NOMO-1 (cell line): Measurements from ENCODE around the gene RBM4.
"Not testable (repeated sequence)": the region's sequence is repeated elsewhere in the genome, so short reads cannot be mapped to it uniquely, and the experiment has no call there.

Experiments
- DNase-seq, 2 experiments: peaks; one replicate each; lab custom pipeline; 2025; ENCODE audit not compliant: unreplicated experiment in 2 of 2; lab: John Stamatoyannopoulos, UW

Gene RBM4

DNA sequence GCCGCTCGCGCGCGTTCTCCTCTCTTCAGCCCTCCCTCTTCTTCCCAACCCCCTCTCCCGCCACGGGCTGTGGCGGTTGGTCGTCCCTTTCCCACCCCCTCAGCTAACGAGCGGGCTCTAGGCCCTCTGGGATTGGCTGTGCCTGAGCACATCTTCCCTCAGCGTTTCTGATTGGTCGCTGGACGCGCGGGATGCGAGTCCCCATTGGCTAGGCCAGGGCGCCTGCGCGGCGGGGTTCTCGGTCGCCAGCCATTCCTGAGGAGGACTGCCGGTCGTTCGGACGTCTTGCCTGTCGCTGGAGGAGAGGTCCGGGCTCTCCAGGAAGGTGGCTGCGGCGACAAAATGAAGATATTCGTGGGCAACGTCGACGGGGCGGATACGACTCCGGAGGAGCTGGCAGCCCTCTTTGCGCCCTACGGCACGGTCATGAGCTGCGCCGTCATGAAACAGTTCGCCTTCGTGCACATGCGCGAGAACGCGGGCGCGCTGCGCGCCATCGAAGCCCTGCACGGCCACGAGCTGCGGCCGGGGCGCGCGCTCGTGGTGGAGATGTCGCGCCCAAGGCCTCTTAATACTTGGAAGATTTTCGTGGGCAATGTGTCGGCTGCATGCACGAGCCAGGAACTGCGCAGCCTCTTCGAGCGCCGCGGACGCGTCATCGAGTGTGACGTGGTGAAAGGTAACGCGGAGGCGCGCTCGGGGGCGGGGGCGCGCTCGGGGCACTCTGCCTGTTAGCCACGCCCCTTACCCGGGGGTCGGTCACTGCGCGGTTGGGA, 21.9 kb upstream of the RBM4 start, which contains the start of gene RBM14:
Gene RBM14, plus strand, starts transcription at position 252 of the 776 bp plus-strand sequence. Its CDS starts 91 bp downstream, at position 343.
- DNase-seq, result peak; percentile 98 to 99

GRCh38 chr11:66617155-66617834, 21.2 kb upstream of the RBM4 start:
- DNase-seq, result peak in 1 of 2 experiments; percentile 51

DNA sequence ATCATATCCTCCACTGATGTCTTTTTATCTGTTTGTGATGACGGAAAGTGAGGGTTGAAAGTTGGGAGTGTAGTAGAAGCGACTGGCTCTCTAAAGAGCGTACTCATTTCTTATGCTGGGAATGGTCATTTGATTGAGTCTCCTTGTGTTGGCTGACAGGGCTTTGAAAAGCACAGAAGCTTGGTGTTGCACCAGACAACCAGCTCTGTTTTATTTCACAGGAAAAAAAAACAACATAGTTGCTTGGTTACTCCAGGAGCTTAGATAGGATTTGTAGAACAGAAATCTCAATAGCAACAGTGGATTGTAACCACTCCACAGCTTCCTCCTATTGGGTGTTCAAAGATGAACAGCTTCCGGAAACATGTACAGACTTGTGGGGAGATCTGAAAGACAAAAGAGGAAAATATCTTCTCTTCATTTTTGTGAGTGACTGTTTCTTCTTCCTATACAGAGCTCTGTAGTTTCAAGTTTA, 19.4 kb upstream of the RBM4 start:
- DNase-seq, result peak; percentile 67 to 95

- no peak for DNase-seq
Measured at GRCh38 chr11:66624450-66624849, 14.1 kb upstream of the RBM4 start.

DNA sequence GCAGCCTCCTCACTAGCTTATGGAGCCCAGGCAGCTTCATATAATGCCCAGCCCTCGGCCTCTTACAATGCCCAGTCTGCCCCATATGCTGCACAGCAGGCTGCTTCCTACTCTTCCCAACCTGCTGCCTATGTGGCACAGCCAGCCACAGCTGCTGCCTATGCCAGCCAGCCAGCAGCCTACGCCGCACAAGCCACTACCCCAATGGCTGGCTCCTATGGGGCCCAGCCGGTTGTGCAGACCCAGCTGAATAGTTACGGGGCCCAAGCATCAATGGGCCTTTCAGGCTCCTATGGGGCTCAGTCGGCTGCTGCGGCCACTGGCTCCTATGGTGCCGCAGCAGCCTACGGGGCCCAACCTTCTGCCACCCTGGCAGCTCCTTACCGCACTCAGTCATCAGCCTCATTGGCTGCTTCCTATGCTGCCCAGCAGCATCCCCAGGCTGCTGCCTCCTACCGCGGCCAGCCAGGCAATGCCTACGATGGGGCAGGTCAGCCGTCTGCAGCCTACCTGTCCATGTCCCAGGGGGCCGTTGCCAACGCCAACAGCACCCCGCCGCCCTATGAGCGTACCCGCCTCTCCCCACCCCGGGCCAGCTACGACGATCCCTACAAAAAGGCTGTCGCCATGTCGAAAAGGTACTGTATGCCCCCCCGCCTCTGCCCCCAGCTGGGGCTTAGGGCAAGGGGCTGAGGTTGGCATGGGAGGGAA, 13.3 kb upstream of the RBM4 start:
- DNase-seq, result no peak

- DNase-seq, result no peak
Measured at GRCh38 chr11:66625752-66626149, 12.8 kb upstream of the RBM4 start.

DNA sequence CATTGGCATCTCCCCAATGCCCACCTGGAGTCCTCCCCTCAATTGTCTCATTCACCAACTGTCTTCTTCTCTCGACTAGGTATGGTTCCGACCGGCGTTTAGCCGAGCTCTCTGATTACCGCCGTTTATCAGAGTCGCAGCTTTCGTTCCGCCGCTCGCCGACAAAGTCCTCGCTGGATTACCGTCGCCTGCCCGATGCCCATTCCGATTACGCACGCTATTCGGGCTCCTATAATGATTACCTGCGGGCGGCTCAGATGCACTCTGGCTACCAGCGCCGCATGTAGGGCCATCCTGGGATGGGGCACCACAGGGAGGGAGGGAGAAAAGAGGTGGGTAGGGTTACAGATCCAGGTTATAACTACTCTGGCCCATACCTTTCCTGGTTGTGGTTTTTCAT, 12.1 kb upstream of the RBM4 start:
- DNase-seq, result no peak

DNA sequence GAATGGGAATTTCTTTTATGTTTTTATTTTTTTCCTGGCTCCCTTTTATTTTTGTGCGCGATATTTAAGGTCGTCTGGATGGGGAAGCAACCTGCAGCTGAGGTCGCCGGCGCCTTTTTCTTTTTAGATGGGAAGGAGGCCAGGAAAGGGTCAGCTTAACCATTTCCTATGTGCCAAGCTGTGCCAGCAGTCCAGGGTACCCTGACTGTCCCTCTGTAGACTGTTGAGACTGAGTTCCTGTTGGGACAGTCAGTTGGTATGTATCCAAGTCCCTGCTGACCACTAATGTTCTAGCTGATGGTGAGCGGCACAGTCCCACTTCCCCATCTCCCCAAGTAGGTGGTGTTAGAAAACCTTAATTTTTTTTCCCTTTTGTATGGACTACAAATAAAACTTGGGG, 11.6 kb upstream of the RBM4 start:
- no peak for DNase-seq

DNA sequence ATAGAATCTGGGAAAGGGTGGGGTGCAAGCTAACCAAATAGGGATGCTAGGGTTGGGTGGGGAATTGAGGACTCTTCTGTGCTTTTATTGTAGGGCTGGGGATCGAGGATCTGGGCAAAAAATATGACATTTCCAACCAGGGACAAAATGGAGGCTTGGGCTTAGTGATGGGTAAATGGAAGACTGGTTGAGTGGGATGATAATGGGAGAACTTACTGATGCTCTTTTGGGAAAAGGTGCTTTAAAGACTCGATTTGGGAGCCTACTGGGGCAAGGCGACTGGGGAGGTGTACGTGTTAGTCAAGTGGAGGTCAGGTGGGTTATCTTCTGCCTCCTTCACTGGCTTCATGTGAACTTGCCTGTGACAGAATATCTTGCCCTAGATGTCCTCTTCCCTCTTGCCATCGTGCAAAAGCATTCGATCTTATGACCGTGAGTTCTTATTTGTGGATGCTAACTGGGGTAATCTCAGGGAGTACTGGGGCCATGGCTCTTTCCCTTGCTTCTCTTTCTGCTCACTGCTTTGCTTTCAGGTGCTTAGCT, 10.4 kb upstream of the RBM4 start:
- no peak for DNase-seq

DNA sequence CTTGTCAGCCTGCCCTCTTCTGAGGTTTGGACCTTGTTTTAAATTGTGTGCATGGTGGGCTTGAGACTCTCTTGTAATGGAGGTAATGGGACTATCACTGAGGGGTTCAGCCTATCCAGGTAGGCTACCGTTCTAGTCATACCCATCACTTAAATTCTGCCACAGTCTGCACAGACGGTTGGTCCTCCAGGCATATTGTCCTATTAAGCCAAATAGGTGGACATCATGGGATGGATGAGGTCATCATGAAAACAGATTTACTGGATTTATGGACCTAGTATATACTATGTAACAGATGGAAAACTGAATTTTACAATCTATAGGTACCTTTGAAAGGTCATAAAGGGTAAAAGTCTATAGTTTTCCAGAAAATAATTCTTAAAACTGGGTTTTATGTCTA, 9.1 kb upstream of the RBM4 start:
- no peak for DNase-seq

DNA sequence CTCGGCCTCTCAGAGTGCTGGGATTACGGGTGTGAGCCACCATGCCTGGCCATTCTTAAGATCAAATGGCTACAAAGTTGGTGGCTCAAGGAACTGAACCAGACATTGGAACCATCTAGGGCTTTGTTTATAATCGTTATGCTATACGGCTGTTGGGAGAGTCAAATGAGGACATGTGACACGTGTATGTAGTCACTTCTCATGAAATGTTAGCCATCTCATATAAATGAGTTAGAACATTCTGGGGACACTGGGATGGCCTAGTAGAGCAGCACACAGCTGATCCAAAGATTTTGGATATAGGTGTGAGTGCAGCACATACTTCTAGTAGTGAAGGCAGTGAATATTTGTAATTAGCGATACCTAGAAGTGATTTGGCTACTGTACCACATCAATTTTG, 6.6 kb upstream of the RBM4 start:
- DNase-seq, result no peak

DNA sequence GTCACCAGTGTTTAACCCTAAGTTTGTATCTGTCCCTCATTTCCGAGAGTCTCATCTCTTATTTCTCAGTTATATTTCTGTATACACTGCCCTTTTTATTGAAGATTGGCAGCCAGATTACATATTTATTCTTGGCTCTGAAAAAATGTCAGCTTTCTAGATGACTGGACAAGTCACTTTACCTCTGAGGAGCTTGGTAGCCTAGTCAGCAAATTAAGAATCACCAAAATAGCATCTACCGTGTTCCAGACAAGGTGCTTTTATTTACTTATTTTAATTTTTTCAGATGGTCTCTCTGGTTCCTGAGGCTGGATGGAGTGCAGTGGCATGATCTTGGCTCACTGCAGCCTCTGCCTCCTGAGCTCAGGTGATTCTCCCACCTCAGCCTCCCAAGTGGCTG, 5.6 kb upstream of the RBM4 start:
- DNase-seq, result no peak

- DNase-seq, result no peak
Measured at GRCh38 chr11:66636411-66636810, 2.1 kb upstream of the RBM4 start.

- DNase-seq, result no peak
Measured at GRCh38 chr11:66637557-66638176, 836 bp upstream of the RBM4 start.

GRCh38 chr11:66639066-66639813, 737 bp downstream of the RBM4 start:
- DNase-seq, result peak; percentile 17 to 45

GRCh38 chr11:66639814-66640340, 1.4 kb downstream of the RBM4 start:
- DNase-seq, result not testable (repeated sequence)

DNA sequence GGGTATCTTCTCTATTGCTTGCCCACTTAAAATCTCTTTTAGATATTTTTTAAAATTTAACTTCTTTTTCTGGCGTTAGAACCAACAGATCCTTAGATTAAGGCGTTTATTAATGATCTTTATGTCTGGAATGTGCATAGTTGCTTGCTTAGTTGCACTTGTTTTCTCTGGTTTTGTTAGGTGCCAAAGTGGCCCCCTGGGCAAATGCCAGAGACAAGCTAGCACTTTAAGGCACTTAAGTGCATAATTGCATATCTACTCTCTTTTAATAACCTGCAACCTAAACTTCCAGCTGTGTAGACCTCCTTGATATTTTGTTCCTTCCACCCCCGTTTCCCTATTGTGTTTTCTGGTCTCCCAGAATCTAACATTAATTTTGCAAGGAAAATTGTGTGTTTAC, 3.3 kb downstream of the RBM4 start:
- no peak for DNase-seq

- no peak for DNase-seq
Measured at GRCh38 chr11:66643745-66644437, 5.4 kb downstream of the RBM4 start.

DNA sequence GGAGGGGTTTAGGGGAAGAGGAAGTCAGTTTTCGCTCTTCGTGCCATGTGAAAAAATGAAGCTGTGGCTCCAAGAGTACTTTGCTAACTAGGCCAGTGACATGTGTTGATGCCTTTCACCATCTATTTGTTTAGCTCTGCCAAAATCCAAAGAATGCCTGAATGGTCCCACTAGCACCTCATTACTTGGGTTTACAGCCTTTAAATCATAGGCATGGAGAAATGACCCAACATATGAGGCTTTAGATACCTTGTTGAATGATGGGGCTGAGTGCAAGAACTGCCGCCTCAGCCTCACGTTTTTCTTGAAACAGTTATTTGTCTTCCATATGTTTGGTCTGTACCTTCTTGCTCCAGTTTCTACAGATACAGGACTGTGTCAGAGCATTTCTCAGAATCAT, 8.3 kb downstream of the RBM4 start:
- DNase-seq, result no peak
